ENCODE results near the gene GAPVD1.

DNA sequence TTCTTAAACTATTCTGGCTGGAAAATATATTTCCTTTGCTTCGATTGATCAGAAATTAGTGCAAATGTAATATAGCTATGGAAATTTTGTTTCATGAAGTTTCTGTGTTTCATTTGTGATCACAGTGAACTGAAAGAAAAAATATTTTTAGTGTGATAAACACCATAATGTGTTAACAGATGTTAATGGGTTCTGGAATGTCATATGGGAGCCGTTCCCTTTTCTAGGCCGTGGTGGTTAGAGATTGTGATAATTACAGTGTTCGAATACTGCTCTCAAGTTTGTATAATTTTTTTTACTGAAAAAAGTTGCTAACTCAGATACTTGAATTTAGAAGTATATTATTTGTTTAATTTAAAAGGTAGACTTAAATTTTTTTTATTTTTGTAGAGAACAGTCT lies 19.3 kb downstream of the GAPVD1 start:
- TF ChIP-seq CTCF (IDR thresholded peaks at IDR 0.05) (no peak), POLR2A (IDR thresholded peaks at IDR 0.05) (no peak), POLR2AphosphoS5 (IDR thresholded peaks at IDR 0.05; ENCODE audit: insufficient read depth in 1 of 2, low read depth in 1 of 2) (no peak)
